H1 (cell line): Measurements from ENCODE around the gene ASB7.

Experiments
- EP300 ChIP-seq, 2 experiments: IDR thresholded peaks; 1 replicate in 1 of 2; 2 replicates in 1 of 2; pipeline ENCODE4 v1.6.1; 2011 to 2012; ENCODE audit warnings: low read depth in 2 of 2, low read length in 2 of 2, mild to moderate bottlenecking in 2 of 2, borderline replicate concordance in 1 of 2, inconsistent platforms in 1 of 2, moderate library complexity in 1 of 2
- EZH2 ChIP-seq: fragments of 200-600 bp; sonication (generic); IDR thresholded peaks from 2 replicates; pipeline ENCODE4 v1.7.1; 2012; ENCODE audit warnings: low read depth, mild to moderate bottlenecking, moderate library complexity, low read length, inconsistent platforms; ENCODE audit not compliant: severe bottlenecking
- JUND ChIP-seq: IDR thresholded peaks from 2 replicates; pipeline ENCODE4 v1.6.1; 2011; ENCODE audit warnings: mild to moderate bottlenecking, improper control_type of control experiment, low read length
- MAFK ChIP-seq: IDR thresholded peaks from 2 replicates; pipeline ENCODE4 v1.6.1; 2012; ENCODE audit warnings: low read depth, mild to moderate bottlenecking, improper control_type of control experiment, low read length
- NANOG ChIP-seq: IDR thresholded peaks from 2 replicates; pipeline ENCODE4 v1.6.1; 2011; ENCODE audit warnings: low read length, low read depth, mild to moderate bottlenecking, inconsistent platforms; ENCODE audit not compliant: insufficient read depth, poor library complexity, severe bottlenecking
- POLR2AphosphoS5 ChIP-seq: IDR thresholded peaks from 2 replicates; pipeline ENCODE4 v1.6.1; 2011; ENCODE audit warnings: low read depth, low read length
- SRF ChIP-seq: IDR thresholded peaks from 2 replicates; pipeline ENCODE4 v1.6.1; 2011; ENCODE audit warnings: mild to moderate bottlenecking, low read depth, low read length, moderate library complexity
- YY1 ChIP-seq: IDR thresholded peaks from 2 replicates; pipeline ENCODE4 v1.6.1; 2011; ENCODE audit warnings: low read depth, mild to moderate bottlenecking, low read length
- ZNF274 ChIP-seq: IDR thresholded peaks from 2 replicates; pipeline ENCODE4 v1.7.0; 2012; ENCODE audit warnings: low read length, borderline replicate concordance; ENCODE audit errors: extremely low read depth
- TF ChIP-seq, protein P1 (sequence below), 3 experiments: IDR thresholded peaks; 1 replicate in 2 of 3; 2 replicates in 1 of 3; pipeline versions ENCODE4 v1.5.1 to v1.6.1; 2011; ENCODE audit warnings: low read length in 3 of 3, mild to moderate bottlenecking in 3 of 3, inconsistent platforms in 2 of 3, low read depth in 1 of 3, moderate library complexity in 1 of 3; ENCODE audit not compliant: insufficient read depth in 1 of 3; ENCODE audit errors: control extremely low read depth in 1 of 3

DNA sequence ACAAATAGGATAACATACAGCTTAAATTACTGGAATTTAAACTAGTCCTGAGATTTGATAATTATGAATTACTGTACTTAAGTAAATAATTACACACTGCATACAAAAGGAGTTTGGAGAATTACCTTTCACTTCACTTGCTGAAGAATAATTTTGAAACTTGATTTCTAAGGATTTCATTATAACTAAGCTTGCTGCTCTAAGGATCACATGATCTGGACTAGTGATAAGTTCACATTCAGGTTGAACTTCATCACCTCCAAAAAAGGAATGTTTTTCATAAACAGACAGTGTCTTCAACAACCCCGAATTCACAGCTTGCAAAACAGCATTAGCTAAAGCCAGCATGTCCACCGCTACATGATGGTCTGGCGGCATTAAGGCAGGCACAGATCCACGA is 28.9 kb upstream of the ASB7 start:
- no peak for TF ChIP-seq MAFK
- TF ChIP-seq JUND = no peak
- TF ChIP-seq EP300 (IDR thresholded peaks at IDR 0.05; ENCODE audit: borderline replicate concordance in 1 of 2, low read depth in 2 of 2, low read length in 2 of 2) = no peak
- no peak for TF ChIP-seq EZH2
- TF ChIP-seq SRF = no peak
- TF ChIP-seq, protein P1, sequence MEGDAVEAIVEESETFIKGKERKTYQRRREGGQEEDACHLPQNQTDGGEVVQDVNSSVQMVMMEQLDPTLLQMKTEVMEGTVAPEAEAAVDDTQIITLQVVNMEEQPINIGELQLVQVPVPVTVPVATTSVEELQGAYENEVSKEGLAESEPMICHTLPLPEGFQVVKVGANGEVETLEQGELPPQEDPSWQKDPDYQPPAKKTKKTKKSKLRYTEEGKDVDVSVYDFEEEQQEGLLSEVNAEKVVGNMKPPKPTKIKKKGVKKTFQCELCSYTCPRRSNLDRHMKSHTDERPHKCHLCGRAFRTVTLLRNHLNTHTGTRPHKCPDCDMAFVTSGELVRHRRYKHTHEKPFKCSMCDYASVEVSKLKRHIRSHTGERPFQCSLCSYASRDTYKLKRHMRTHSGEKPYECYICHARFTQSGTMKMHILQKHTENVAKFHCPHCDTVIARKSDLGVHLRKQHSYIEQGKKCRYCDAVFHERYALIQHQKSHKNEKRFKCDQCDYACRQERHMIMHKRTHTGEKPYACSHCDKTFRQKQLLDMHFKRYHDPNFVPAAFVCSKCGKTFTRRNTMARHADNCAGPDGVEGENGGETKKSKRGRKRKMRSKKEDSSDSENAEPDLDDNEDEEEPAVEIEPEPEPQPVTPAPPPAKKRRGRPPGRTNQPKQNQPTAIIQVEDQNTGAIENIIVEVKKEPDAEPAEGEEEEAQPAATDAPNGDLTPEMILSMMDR (IDR thresholded peaks at IDR 0.05; ENCODE audit: control extremely low read depth in 1 of 3, insufficient read depth in 1 of 3, low read depth in 1 of 3, low read length in 3 of 3) = no peak
- TF ChIP-seq ZNF274 = no peak
- TF ChIP-seq POLR2AphosphoS5 = no peak
- no peak for TF ChIP-seq YY1
- TF ChIP-seq NANOG = no peak
